CD14-positive monocyte (primary cell): ENCODE data around the gene TMEM80. TPM values are rescaled to one million over a fixed set of nuclear protein-coding genes. Genes with fewer than 3 reads are reported as not detected.

Experiments
- DNase-seq, 3 donors: peaks; one replicate each; pipeline ENCODE4 v3.0.0-alpha.2; 2011 to 2022
- H2AFZ ChIP-seq: 2 replicates; pipeline ENCODE4 v1.6.0; 2012; ENCODE audit warnings: mild to moderate bottlenecking, low read depth, low read length, inconsistent platforms; ENCODE audit not compliant: insufficient read depth, poor library complexity, severe bottlenecking
- H3K27ac ChIP-seq, 2 donors: 1 replicate in 1 of 2; 2 replicates in 1 of 2; pipeline ENCODE4 v1.5.1; 2012 to 2013; ENCODE audit warnings: low read length in 2 of 2, control low read depth in 1 of 2, inconsistent platforms in 1 of 2, low read depth in 1 of 2, mild to moderate bottlenecking in 1 of 2
- H3K27me3 ChIP-seq, 2 donors: one replicate each; pipeline versions ENCODE4 v1.6.0 to v1.6.1; 2011 to 2013; ENCODE audit warnings: low read length in 2 of 2; ENCODE audit not compliant: control insufficient read depth in 2 of 2, insufficient read depth in 2 of 2
- H3K36me3 ChIP-seq, 2 donors: replicated peaks in 1 of 2; 1 replicate in 1 of 2; 2 replicates in 1 of 2; pipeline versions ENCODE4 v1.5.1 to v1.6.1; 2012 to 2013; ENCODE audit warnings: low read length in 2 of 2, control low read depth in 1 of 2, inconsistent platforms in 1 of 2, mild to moderate bottlenecking in 1 of 2; ENCODE audit not compliant: insufficient read depth in 2 of 2, control insufficient read depth in 1 of 2
- H3K4me1 ChIP-seq, 2 donors: 1 replicate in 1 of 2; 2 replicates in 1 of 2; pipeline versions ENCODE4 v1.5.1 to v1.6.1; 2012 to 2013; ENCODE audit warnings: low read length in 2 of 2, control low read depth in 1 of 2, inconsistent platforms in 1 of 2, mild to moderate bottlenecking in 1 of 2, moderate library complexity in 1 of 2; ENCODE audit not compliant: insufficient read depth in 2 of 2, control insufficient read depth in 1 of 2
- H3K4me2 ChIP-seq: replicated peaks from 2 replicates; pipeline ENCODE3; 2012; ENCODE audit warnings: low read length, moderate library complexity, mild to moderate bottlenecking; ENCODE audit not compliant: poor library complexity, severe bottlenecking; ENCODE audit errors: extremely low read depth
- H3K4me3 ChIP-seq, 3 experiments: fragments of 200-600 bp in 1 of 3; sonication (generic) in 1 of 3; replicated peaks in 1 of 3; 1 replicate in 2 of 3; 2 replicates in 1 of 3; pipeline ENCODE4 v1.5.1; 2011 to 2013; ENCODE audit warnings: low read length in 3 of 3, mild to moderate bottlenecking in 3 of 3, control low read depth in 2 of 3, low read depth in 2 of 3, inconsistent platforms in 1 of 3, moderate library complexity in 1 of 3
- H3K79me2 ChIP-seq: 2 replicates; pipeline ENCODE4 v1.6.0; 2012; ENCODE audit warnings: mild to moderate bottlenecking, control low read depth, inconsistent platforms, low read length, moderate library complexity; ENCODE audit not compliant: insufficient read depth
- H3K9ac ChIP-seq: 2 replicates; pipeline ENCODE4 v1.6.0; 2017; ENCODE audit warnings: low read length, mild to moderate bottlenecking; ENCODE audit not compliant: insufficient read depth, poor library complexity, severe bottlenecking
- H3K9me3 ChIP-seq, 2 donors: replicated peaks in 1 of 2; 1 replicate in 1 of 2; 2 replicates in 1 of 2; pipeline versions ENCODE4 v1.5.1 to v1.6.1; 2012 to 2013; ENCODE audit warnings: low read length in 2 of 2, control low read depth in 1 of 2; ENCODE audit not compliant: control insufficient read depth in 1 of 2, insufficient read depth in 1 of 2
- H4K20me1 ChIP-seq: 2 replicates; pipeline ENCODE4 v1.6.0; 2012; ENCODE audit warnings: mild to moderate bottlenecking, low read length, control low read depth, moderate library complexity; ENCODE audit not compliant: insufficient read depth
- H3K27ac Mint-ChIP-seq, 7 donors: one replicate each; pipeline ENCODE4 v1.8.0; 2020; ENCODE audit warnings: mild to moderate bottlenecking in 7 of 7, mixed read lengths in 7 of 7, moderate library complexity in 6 of 7, inconsistent platforms in 2 of 7
- H3K27me3 Mint-ChIP-seq, 3 donors: one replicate each; pipeline ENCODE4 v1.8.0; 2021 to 2022; ENCODE audit warnings: low read depth in 3 of 3, mild to moderate bottlenecking in 3 of 3, mixed read lengths in 3 of 3, moderate library complexity in 3 of 3, inconsistent platforms in 1 of 3
- H3K36me3 Mint-ChIP-seq, 2 donors: one replicate each; pipeline ENCODE4 v1.8.0; 2020; ENCODE audit warnings: mixed read lengths in 2 of 2, inconsistent platforms in 1 of 2, mild to moderate bottlenecking in 1 of 2
- H3K4me1 Mint-ChIP-seq: one replicate; pipeline ENCODE4 v1.8.0; 2020; ENCODE audit warnings: mild to moderate bottlenecking, mixed read lengths
- H3K4me3 Mint-ChIP-seq, 2 donors: one replicate each; pipeline ENCODE4 v1.8.0; 2020; ENCODE audit warnings: mild to moderate bottlenecking in 2 of 2, mixed read lengths in 2 of 2, moderate library complexity in 1 of 2
- H3K9me3 Mint-ChIP-seq, 7 donors: one replicate each; pipeline ENCODE4 v1.8.0; 2020 to 2022; ENCODE audit warnings: mixed read lengths in 7 of 7, mild to moderate bottlenecking in 6 of 7, moderate library complexity in 6 of 7, inconsistent platforms in 2 of 7
- WGBS: methylation state at CpG from one replicate; pipeline ENCODE4 v1.1.5; 2013; ENCODE audit warnings: missing lambda C conversion rate; ENCODE audit not compliant: insufficient coverage; 5-methylcytosine and 5-hydroxymethylcytosine counted together
- intact Hi-C, 2 donors: fragments of 100-400 bp; cut with micrococcal nuclease; formaldehyde crosslinking; loops; one replicate each; pipeline versions ENCODE4 v1.15.0 to v1.15.1; 2023
- polyA plus RNA-seq, 3 donors: library from polyadenylated mRNA; depleted of rRNA in 1 of 3; unstranded in 2 of 3; stranded (reverse) in 1 of 3; fragments of 300-500 nt in 2 of 3; fragments of >200 nt in 1 of 3; fragmentation: Illumina TruSeq in 2 of 3; gene quantifications; 1 replicate in 2 of 3; 2 replicates in 1 of 3; pipeline ENCODE4 v1.2.3, GENCODE V29; 2012 to 2021
- TF ChIP-seq, protein P1 (sequence below): fragments of 200-600 bp; IDR thresholded peaks from one replicate; pipeline ENCODE4 v1.8.0; 2022; ENCODE audit warnings: antibody characterized with exemption, mild to moderate bottlenecking

TMEM80 gene
- polyA plus RNA-seq, 3 donors = 31.6 to 69.4 (median 37.3) TPM

DNA sequence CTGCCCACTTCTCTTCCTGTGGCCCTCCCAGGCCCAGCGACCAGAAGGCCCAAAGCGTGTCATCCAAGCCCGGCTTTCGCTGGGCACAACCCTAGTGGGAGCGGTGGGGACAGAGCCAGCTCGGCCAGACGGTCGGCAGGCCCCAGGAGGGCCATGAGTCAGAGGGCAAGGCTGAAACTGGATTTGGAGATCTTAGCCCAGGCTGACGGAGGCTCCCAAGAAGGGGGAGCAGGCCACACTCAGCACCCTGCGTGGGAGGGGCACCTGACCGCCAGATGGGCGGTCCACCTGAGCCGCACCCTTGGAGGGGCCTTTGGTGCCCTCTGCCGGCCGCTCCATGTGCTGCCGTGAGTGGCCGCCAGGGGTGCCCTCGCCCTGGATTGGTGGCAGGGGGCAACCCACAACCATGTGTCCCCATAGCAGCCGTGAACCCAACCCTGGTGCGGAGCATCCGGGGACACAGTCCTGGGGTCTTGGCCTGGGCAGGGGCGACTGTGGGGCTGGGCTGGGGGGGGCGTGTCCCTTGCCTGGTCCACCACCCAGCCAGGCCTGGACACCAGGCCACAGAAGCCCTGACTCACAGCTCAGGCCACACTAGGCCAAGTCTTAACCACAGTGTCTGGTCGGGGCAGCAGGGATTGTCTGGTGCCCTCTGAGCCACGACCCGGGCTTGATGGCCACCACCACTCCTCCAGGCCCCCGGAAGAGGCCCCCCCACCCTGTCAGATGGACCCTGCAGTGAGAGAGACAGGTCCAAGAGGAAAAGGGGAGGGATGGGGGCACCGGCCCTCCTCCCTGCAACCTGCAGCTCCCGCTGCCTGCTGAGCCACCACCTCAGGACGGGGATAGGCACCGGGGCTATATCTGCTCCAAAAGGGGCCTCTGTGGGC is 32.5 kb downstream of the TMEM80 start:
- Histone ChIP-seq H3K27me3 (peaks cover 8 to 35% of the 10 kb centered on the region in 2 donors), H2AFZ (no peak overlapping the region), H3K4me1 (peaks cover 31 to 44% of the 10 kb centered on the region in 2 donors), H3K27ac (no peak overlapping the region), H3K9me3 (no peaks in the 10 kb centered on the region), H3K36me3 (no peaks in the 10 kb centered on the region), H3K79me2 (no peaks in the 10 kb centered on the region), H3K9ac (peak overlapping the region; percentile 39), H4K20me1 (no peaks in the 10 kb centered on the region), H3K4me3 (no peak overlapping the region), H3K4me2 (no peak overlapping the region)
- Mint-ChIP-seq H3K27me3 (peaks cover 22 to 49% (median 32%) of the 10 kb centered on the region in 3 donors), H3K36me3 (no peaks in the 10 kb centered on the region), H3K4me1 (peaks cover 22% of the 10 kb centered on the region), H3K9me3 (peaks cover 0 to 7% (median 2%) of the 10 kb centered on the region in 7 donors), H3K27ac (no peak overlapping the region), H3K4me3 (no peak overlapping the region)
- TF ChIP-seq, protein P1, sequence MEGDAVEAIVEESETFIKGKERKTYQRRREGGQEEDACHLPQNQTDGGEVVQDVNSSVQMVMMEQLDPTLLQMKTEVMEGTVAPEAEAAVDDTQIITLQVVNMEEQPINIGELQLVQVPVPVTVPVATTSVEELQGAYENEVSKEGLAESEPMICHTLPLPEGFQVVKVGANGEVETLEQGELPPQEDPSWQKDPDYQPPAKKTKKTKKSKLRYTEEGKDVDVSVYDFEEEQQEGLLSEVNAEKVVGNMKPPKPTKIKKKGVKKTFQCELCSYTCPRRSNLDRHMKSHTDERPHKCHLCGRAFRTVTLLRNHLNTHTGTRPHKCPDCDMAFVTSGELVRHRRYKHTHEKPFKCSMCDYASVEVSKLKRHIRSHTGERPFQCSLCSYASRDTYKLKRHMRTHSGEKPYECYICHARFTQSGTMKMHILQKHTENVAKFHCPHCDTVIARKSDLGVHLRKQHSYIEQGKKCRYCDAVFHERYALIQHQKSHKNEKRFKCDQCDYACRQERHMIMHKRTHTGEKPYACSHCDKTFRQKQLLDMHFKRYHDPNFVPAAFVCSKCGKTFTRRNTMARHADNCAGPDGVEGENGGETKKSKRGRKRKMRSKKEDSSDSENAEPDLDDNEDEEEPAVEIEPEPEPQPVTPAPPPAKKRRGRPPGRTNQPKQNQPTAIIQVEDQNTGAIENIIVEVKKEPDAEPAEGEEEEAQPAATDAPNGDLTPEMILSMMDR = peak; percentile 97
- WGBS = 33% methylated on average over 23 of the region's 31 CpGs
- intact Hi-C loops = no loop called here
- DNase-seq = peak; percentile 57 to 69 (median 65)

DNA sequence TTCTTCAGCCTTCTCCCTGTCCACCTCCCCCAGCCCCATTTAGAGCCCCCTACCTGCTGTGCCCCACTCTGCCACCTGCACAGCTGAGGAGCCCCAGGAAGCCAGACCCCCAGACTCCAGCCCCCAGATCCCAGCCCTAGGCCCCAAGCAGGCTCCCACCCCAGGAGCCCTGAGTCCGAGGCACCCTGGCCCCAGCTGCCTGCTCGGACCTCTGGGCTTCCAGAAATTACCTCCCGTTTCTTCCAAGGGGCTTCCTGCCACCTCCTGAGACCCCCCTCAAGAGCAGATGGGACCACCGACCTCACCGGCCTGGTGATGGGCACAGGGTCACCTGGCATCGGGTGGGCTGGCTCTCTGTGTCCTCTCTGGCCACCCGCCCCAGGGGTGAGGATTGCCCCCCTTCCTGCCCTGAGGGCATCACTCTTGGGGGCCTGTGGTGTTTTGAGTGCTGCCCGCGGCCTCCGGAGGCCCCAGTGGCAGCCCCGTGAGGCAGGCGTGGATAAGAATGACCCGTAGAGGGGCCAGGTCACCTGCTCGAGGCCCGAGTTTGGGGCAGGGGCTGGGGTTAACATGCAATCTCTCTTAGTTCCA is 33.4 kb downstream of the TMEM80 start:
- Histone ChIP-seq H3K27me3 (peaks cover 8 to 35% of the 10 kb centered on the region in 2 donors), H2AFZ (peak overlapping the region; percentile 59), H3K36me3 (no peaks in the 10 kb centered on the region), H3K4me1 (peaks cover 30 to 42% of the 10 kb centered on the region in 2 donors), H3K4me3 (no peak overlapping the region), H3K9me3 (no peaks in the 10 kb centered on the region), H4K20me1 (no peaks in the 10 kb centered on the region), H3K9ac (peak overlapping the region; percentile 39), H3K79me2 (no peaks in the 10 kb centered on the region), H3K27ac (no peak overlapping the region), H3K4me2 (peak overlapping the region; percentile 15)
- TF ChIP-seq, protein P1 = no peak
- H3K27ac Mint-ChIP-seq = no peak overlapping the region
- peaks cover 20 to 43% (median 33%) of the 10 kb centered on the region in 3 donors for H3K27me3 Mint-ChIP-seq
- H3K36me3 Mint-ChIP-seq = no peaks in the 10 kb centered on the region
- H3K4me3 Mint-ChIP-seq = no peak overlapping the region
- no peak for DNase-seq
- peaks cover 19% of the 10 kb centered on the region for H3K4me1 Mint-ChIP-seq
- WGBS = 81% methylated on average over 8 of the region's 15 CpGs
- peaks cover 0 to 5% (median 2%) of the 10 kb centered on the region in 7 donors for H3K9me3 Mint-ChIP-seq
- intact Hi-C loops = no loop called here
